Mammary epithelial cell (primary cell): ENCODE measurements around the gene CCBE1.

ENCODE experiments used
- EZH2 ChIP-seq: IDR thresholded peaks from 2 replicates; pipeline ENCODE4 v1.6.1; 2012; ENCODE audit warnings: low read length, inconsistent platforms, borderline replicate concordance
- TF ChIP-seq, protein P1 (sequence below), 2 donors: IDR thresholded peaks in 1 of 2; conservative IDR thresholded peaks in 1 of 2; 2 replicates each; pipeline ENCODE4 v1.5.1; 2011 to 2012; ENCODE audit warnings: inconsistent platforms in 2 of 2, low read length in 2 of 2, mild to moderate bottlenecking in 2 of 2, control low read depth in 1 of 2, low read depth in 1 of 2; ENCODE audit not compliant: insufficient read depth in 1 of 2; ENCODE audit errors: extremely low read depth in 1 of 2

DNA sequence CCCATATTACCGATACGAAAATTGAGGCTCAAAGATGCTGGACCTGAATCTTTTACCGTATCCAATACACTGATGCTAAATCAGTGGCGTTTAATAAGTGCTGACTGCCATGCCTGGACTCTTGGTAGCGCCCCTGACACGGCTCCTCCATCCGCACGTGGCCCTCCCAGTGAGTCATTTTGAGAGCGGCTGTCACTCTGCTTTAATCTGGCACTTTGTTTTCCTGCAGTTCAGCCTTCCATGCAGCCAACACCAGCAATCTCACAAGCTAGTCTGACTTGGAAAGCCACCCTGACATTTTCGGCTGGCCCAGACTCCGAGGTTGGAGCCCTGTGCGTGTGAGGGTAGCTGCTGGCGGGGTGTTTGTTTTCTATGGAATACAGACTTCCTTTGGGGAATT is 183.0 kb downstream of the CCBE1 start:
- TF ChIP-seq EZH2: no peak
- TF ChIP-seq, protein P1, sequence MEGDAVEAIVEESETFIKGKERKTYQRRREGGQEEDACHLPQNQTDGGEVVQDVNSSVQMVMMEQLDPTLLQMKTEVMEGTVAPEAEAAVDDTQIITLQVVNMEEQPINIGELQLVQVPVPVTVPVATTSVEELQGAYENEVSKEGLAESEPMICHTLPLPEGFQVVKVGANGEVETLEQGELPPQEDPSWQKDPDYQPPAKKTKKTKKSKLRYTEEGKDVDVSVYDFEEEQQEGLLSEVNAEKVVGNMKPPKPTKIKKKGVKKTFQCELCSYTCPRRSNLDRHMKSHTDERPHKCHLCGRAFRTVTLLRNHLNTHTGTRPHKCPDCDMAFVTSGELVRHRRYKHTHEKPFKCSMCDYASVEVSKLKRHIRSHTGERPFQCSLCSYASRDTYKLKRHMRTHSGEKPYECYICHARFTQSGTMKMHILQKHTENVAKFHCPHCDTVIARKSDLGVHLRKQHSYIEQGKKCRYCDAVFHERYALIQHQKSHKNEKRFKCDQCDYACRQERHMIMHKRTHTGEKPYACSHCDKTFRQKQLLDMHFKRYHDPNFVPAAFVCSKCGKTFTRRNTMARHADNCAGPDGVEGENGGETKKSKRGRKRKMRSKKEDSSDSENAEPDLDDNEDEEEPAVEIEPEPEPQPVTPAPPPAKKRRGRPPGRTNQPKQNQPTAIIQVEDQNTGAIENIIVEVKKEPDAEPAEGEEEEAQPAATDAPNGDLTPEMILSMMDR (conservative IDR thresholded peaks at IDR 0.05 in 1 of 2, IDR thresholded peaks at IDR 0.05 in 1 of 2; ENCODE audit: extremely low read depth in 1 of 2, insufficient read depth in 1 of 2, low read depth in 1 of 2, low read length in 2 of 2): no peak
